ENCODE results near the gene CEP44. TPM values are rescaled to one million over a fixed set of nuclear protein-coding genes. Genes with fewer than 3 reads are reported as not detected.

Gene CEP44
- total and polyA plus RNA-seq, 4 donors = 2.2 to 18.7 (median 6.1) TPM

DNA sequence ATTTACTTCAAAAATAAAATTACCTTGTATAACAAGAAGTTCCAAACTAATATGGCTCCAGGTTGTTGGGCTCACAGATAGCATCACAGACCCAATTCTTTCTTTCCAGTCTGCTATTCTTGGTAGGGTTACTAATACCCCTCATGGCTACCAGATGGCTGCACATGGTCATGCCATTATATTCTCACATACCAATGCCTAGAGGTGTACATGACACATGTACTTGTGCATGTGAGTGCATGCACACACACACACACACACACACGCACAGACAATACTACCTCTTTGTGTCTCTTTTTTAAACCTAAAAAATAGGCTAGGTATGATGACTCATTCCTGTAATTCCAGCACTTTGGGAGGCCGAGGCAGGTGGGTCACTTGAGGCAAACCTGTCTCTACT is 31.3 kb upstream of the CEP44 start:
- H3K27me3 ChIP-seq (ENCODE audit: control insufficient read depth in 4 of 4, insufficient read depth in 4 of 4, low read length in 3 of 4) = no peaks in the 10 kb centered on the region
- H3K36me3 ChIP-seq (ENCODE audit: control insufficient read depth in 4 of 4, insufficient read depth in 3 of 4, low read depth in 1 of 4, low read length in 3 of 4) = peaks cover 0 to 2% (median 0%) of the 10 kb centered on the region in 4 donors
- 51% methylated on average over 2 of the region's 2 CpGs for WGBS
- DNase-seq (ENCODE audit: low spot score) = no peak
- no peak overlapping the region for H3K9ac ChIP-seq (ENCODE audit: low read depth in 1 of 2, low read length in 2 of 2)
- no peaks in the 10 kb centered on the region for H3K4me1 ChIP-seq (ENCODE audit: control insufficient read depth in 4 of 4, insufficient read depth in 4 of 4, low read length in 3 of 4)
- H3K27ac ChIP-seq (ENCODE audit: low read depth in 1 of 2, low read length in 2 of 2) = no peak overlapping the region
- no peaks in the 10 kb centered on the region for H3K9me3 ChIP-seq (ENCODE audit: control insufficient read depth in 4 of 4, low read length in 3 of 4)
- no peak overlapping the region for H3K4me3 ChIP-seq (ENCODE audit: low read depth in 1 of 3, low read length in 3 of 3)
- TF ChIP-seq, protein P1, sequence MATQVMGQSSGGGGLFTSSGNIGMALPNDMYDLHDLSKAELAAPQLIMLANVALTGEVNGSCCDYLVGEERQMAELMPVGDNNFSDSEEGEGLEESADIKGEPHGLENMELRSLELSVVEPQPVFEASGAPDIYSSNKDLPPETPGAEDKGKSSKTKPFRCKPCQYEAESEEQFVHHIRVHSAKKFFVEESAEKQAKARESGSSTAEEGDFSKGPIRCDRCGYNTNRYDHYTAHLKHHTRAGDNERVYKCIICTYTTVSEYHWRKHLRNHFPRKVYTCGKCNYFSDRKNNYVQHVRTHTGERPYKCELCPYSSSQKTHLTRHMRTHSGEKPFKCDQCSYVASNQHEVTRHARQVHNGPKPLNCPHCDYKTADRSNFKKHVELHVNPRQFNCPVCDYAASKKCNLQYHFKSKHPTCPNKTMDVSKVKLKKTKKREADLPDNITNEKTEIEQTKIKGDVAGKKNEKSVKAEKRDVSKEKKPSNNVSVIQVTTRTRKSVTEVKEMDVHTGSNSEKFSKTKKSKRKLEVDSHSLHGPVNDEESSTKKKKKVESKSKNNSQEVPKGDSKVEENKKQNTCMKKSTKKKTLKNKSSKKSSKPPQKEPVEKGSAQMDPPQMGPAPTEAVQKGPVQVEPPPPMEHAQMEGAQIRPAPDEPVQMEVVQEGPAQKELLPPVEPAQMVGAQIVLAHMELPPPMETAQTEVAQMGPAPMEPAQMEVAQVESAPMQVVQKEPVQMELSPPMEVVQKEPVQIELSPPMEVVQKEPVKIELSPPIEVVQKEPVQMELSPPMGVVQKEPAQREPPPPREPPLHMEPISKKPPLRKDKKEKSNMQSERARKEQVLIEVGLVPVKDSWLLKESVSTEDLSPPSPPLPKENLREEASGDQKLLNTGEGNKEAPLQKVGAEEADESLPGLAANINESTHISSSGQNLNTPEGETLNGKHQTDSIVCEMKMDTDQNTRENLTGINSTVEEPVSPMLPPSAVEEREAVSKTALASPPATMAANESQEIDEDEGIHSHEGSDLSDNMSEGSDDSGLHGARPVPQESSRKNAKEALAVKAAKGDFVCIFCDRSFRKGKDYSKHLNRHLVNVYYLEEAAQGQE (IDR thresholded peaks at IDR 0.05) = no peak
- TF ChIP-seq SP1 (IDR thresholded peaks at IDR 0.05) (no peak), HNF4G (IDR thresholded peaks at IDR 0.05) (no peak), RAD21 (IDR thresholded peaks at IDR 0.05) (no peak), GABPA (IDR thresholded peaks at IDR 0.05 in 1 of 2, conservative IDR thresholded peaks at IDR 0.05 in 1 of 2) (no peak), FOXA2 (IDR thresholded peaks at IDR 0.05) (no peak), YY1 (IDR thresholded peaks at IDR 0.05) (no peak), HNF4A (conservative IDR thresholded peaks at IDR 0.05) (no peak), FOXA1 (IDR thresholded peaks at IDR 0.05) (no peak), JUND (IDR thresholded peaks at IDR 0.05) (no peak)
- TF ChIP-seq, protein P2, sequence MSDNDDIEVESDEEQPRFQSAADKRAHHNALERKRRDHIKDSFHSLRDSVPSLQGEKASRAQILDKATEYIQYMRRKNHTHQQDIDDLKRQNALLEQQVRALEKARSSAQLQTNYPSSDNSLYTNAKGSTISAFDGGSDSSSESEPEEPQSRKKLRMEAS (IDR thresholded peaks at IDR 0.05) = no peak
- TF ChIP-seq, protein P3, sequence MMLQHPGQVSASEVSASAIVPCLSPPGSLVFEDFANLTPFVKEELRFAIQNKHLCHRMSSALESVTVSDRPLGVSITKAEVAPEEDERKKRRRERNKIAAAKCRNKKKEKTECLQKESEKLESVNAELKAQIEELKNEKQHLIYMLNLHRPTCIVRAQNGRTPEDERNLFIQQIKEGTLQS (IDR thresholded peaks at IDR 0.05) = no peak

DNA sequence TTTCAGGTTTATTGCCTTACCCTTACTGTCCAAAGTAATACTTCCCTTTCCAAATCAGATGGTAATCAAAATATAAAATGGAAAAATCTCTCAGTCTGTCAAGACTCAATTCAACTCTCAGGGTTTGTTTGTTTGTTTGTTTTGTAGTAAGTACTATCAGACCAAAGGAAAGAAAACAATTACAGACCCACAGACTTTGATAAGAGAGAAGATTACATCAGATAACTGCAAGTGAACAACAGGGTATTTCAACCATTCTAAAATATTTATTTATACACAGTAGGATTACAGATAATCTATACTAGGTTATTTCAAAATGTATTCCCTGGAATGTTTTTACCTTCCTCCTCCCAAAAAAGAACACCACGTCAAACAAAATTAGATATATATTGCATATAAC is 29.1 kb upstream of the CEP44 start:
- no peaks in the 10 kb centered on the region for H3K9me3 ChIP-seq (ENCODE audit: control insufficient read depth in 4 of 4, low read length in 3 of 4)
- H3K36me3 ChIP-seq (ENCODE audit: control insufficient read depth in 4 of 4, insufficient read depth in 3 of 4, low read depth in 1 of 4, low read length in 3 of 4) = peaks cover 0 to 5% (median 0%) of the 10 kb centered on the region in 4 donors
- no peak overlapping the region for H3K27ac ChIP-seq (ENCODE audit: low read depth in 1 of 2, low read length in 2 of 2)
- WGBS = 94% methylated on average over 1 of the region's 1 CpG
- H3K4me3 ChIP-seq (ENCODE audit: low read depth in 1 of 3, low read length in 3 of 3) = no peak overlapping the region
- no peak for DNase-seq (ENCODE audit: low spot score)
- H3K27me3 ChIP-seq (ENCODE audit: control insufficient read depth in 4 of 4, insufficient read depth in 4 of 4, low read length in 3 of 4) = no peaks in the 10 kb centered on the region
- TF ChIP-seq HNF4A (conservative IDR thresholded peaks at IDR 0.05) (no peak), FOXA2 (IDR thresholded peaks at IDR 0.05) (no peak), GABPA (IDR thresholded peaks at IDR 0.05 in 1 of 2, conservative IDR thresholded peaks at IDR 0.05 in 1 of 2) (no peak), SP1 (IDR thresholded peaks at IDR 0.05) (no peak), HNF4G (IDR thresholded peaks at IDR 0.05) (no peak), TAF1 (conservative IDR thresholded peaks at IDR 0.05) (no peak), YY1 (IDR thresholded peaks at IDR 0.05) (no peak), NR2F2 (IDR thresholded peaks at IDR 0.05) (no peak), EGR1 (IDR thresholded peaks at IDR 0.05; ENCODE audit: low read depth in 2 of 2) (no peak), FOXA1 (IDR thresholded peaks at IDR 0.05) (no peak)
- TF ChIP-seq, protein P4, sequence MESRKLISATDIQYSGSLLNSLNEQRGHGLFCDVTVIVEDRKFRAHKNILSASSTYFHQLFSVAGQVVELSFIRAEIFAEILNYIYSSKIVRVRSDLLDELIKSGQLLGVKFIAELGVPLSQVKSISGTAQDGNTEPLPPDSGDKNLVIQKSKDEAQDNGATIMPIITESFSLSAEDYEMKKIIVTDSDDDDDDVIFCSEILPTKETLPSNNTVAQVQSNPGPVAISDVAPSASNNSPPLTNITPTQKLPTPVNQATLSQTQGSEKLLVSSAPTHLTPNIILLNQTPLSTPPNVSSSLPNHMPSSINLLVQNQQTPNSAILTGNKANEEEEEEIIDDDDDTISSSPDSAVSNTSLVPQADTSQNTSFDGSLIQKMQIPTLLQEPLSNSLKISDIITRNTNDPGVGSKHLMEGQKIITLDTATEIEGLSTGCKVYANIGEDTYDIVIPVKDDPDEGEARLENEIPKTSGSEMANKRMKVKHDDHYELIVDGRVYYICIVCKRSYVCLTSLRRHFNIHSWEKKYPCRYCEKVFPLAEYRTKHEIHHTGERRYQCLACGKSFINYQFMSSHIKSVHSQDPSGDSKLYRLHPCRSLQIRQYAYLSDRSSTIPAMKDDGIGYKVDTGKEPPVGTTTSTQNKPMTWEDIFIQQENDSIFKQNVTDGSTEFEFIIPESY (IDR thresholded peaks at IDR 0.05) = no peak
- TF ChIP-seq, protein P2 (IDR thresholded peaks at IDR 0.05) = no peak
- TF ChIP-seq, protein P1 (IDR thresholded peaks at IDR 0.05) = no peak
- TF ChIP-seq, protein P3 (IDR thresholded peaks at IDR 0.05) = no peak
- TF ChIP-seq, protein P5, sequence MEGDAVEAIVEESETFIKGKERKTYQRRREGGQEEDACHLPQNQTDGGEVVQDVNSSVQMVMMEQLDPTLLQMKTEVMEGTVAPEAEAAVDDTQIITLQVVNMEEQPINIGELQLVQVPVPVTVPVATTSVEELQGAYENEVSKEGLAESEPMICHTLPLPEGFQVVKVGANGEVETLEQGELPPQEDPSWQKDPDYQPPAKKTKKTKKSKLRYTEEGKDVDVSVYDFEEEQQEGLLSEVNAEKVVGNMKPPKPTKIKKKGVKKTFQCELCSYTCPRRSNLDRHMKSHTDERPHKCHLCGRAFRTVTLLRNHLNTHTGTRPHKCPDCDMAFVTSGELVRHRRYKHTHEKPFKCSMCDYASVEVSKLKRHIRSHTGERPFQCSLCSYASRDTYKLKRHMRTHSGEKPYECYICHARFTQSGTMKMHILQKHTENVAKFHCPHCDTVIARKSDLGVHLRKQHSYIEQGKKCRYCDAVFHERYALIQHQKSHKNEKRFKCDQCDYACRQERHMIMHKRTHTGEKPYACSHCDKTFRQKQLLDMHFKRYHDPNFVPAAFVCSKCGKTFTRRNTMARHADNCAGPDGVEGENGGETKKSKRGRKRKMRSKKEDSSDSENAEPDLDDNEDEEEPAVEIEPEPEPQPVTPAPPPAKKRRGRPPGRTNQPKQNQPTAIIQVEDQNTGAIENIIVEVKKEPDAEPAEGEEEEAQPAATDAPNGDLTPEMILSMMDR (IDR thresholded peaks at IDR 0.05; ENCODE audit: low read depth, low read length, missing input control) = no peak
- H3K4me1 ChIP-seq (ENCODE audit: control insufficient read depth in 4 of 4, insufficient read depth in 4 of 4, low read length in 3 of 4) = peaks cover 0 to under 1% (median 0%) of the 10 kb centered on the region in 4 donors
- no peak overlapping the region for H3K9ac ChIP-seq (ENCODE audit: low read depth in 1 of 2, low read length in 2 of 2)

Data from liver (tissue), 9 donors.